H1 (cell line): ENCODE results near the gene ADGRB3. TPM values are rescaled to one million over a fixed set of nuclear protein-coding genes. Genes with fewer than 3 reads are reported as not detected.

ENCODE experiments used
- CTCF ChIA-PET: fragments of 300-600 bp; sonication (Branson Sonifier 250); formaldehyde crosslinking; loops from one replicate; lab custom pipeline; 2021; ENCODE audit not compliant: partially characterized antibody; lab: Charles Lee
- POLR2A ChIA-PET: fragments of 300-600 bp; sonication (Branson Sonifier 250); formaldehyde crosslinking; loops from one replicate; lab custom pipeline; 2021; ENCODE audit warnings: inconsistent platforms; ENCODE audit not compliant: partially characterized antibody; lab: Charles Lee
- DNase-seq, 2 experiments: peaks; one replicate each; pipeline versions ENCODE4 v3.0.0 to v3.0.0-alpha.2; 2010 to 2022; ENCODE audit warnings: low spot score in 2 of 2, low read depth in 1 of 2, mixed read lengths in 1 of 2
- FAIRE-seq: peaks from 2 replicates; lab custom pipeline; 2011; peaks lifted over from hg19 to GRCh38; lab: Jason Lieb, UNC
- H2AFZ ChIP-seq: 2 replicates; pipeline ENCODE4 v1.8.1; 2012; ENCODE audit warnings: low read length, inconsistent platforms
- H2AK5ac ChIP-seq: 2 replicates; pipeline ENCODE4 v1.6.1; 2013; ENCODE audit warnings: low read depth, low read length
- H2BK120ac ChIP-seq: replicated peaks from 2 replicates; pipeline ENCODE3; 2013; ENCODE audit warnings: low read depth, low read length, inconsistent platforms
- H2BK12ac ChIP-seq: 2 replicates; pipeline ENCODE4 v1.6.1; 2013; ENCODE audit warnings: low read depth, low read length
- H2BK15ac ChIP-seq: 2 replicates; pipeline ENCODE4 v1.6.1; 2013; ENCODE audit warnings: low read length
- H2BK20ac ChIP-seq: 2 replicates; pipeline ENCODE4 v1.6.1; 2013; ENCODE audit warnings: low read length
- H2BK5ac ChIP-seq: 2 replicates; pipeline ENCODE4 v1.6.1; 2013; ENCODE audit warnings: low read depth, low read length
- H3K14ac ChIP-seq: 2 replicates; pipeline ENCODE4 v1.6.1; 2013; ENCODE audit warnings: inconsistent platforms; ENCODE audit not compliant: insufficient read length
- H3K18ac ChIP-seq: 2 replicates; pipeline ENCODE4 v1.6.1; 2013; ENCODE audit warnings: low read length; ENCODE audit errors: extremely low read depth
- H3K23ac ChIP-seq: 2 replicates; pipeline ENCODE4 v1.6.1; 2013; ENCODE audit warnings: inconsistent platforms; ENCODE audit not compliant: insufficient read length
- H3K23me2 ChIP-seq: 2 replicates; pipeline ENCODE4 v1.6.1; 2013; ENCODE audit warnings: low read depth, low read length
- H3K27ac ChIP-seq: 2 replicates; pipeline ENCODE4 v1.6.1; 2011; ENCODE audit warnings: low read depth, low read length, inconsistent platforms
- H3K27me3 ChIP-seq, 4 experiments: replicated peaks in 1 of 4; 1 replicate in 1 of 4; 2 replicates in 3 of 4; pipeline versions ENCODE4 v1.6.1 to v1.8.1; 2011 to 2013; ENCODE audit warnings: low read length in 3 of 4, mild to moderate bottlenecking in 3 of 4, inconsistent platforms in 2 of 4, mixed read lengths in 2 of 4, moderate library complexity in 1 of 4; ENCODE audit not compliant: control insufficient read depth in 3 of 4, insufficient read depth in 3 of 4; ENCODE audit errors: extremely low read depth in 1 of 4
- H3K36me3 ChIP-seq, 4 experiments: 2 replicates each; pipeline versions ENCODE4 v1.6.1 to v1.8.1; 2011 to 2013; ENCODE audit warnings: mild to moderate bottlenecking in 4 of 4, low read length in 3 of 4, moderate library complexity in 2 of 4, control low read depth in 1 of 4, inconsistent platforms in 1 of 4; ENCODE audit not compliant: insufficient read depth in 4 of 4, control insufficient read depth in 2 of 4
- H3K4ac ChIP-seq: replicated peaks from 2 replicates; pipeline ENCODE3; 2013; ENCODE audit warnings: low read length, low read depth, mixed read lengths, inconsistent platforms; ENCODE audit not compliant: insufficient read length
- H3K4me1 ChIP-seq, 4 experiments: replicated peaks in 1 of 4; 1 replicate in 1 of 4; 2 replicates in 3 of 4; pipeline versions ENCODE4 v1.6.1 to v1.8.1; 2011 to 2013; ENCODE audit warnings: low read length in 3 of 4, inconsistent platforms in 2 of 4, mixed read lengths in 1 of 4; ENCODE audit not compliant: insufficient read depth in 4 of 4, control insufficient read depth in 3 of 4
- H3K4me2 ChIP-seq, 2 experiments: 2 replicates each; pipeline versions ENCODE4 v1.6.1 to v1.8.1; 2011 to 2013; ENCODE audit warnings: low read depth in 2 of 2, low read length in 2 of 2, control low read depth in 1 of 2, inconsistent platforms in 1 of 2, mild to moderate bottlenecking in 1 of 2; ENCODE audit not compliant: insufficient read depth in 1 of 2
- H3K4me3 ChIP-seq, 4 experiments: fragments of 200-600, 300-600 bp in 1 of 4; sonication (generic), shearing (Covaris generic), sonication (Bioruptor Twin) in 1 of 4; 2 replicates each; pipeline versions ENCODE4 v1.5.1 to v1.8.1; 2011 to 2016; ENCODE audit warnings: low read length in 4 of 4, low read depth in 3 of 4, control low read depth in 2 of 4, inconsistent platforms in 2 of 4, mild to moderate bottlenecking in 2 of 4, mixed read lengths in 1 of 4, moderate library complexity in 1 of 4; ENCODE audit not compliant: insufficient read depth in 2 of 4; ENCODE audit errors: extremely low read depth in 1 of 4
- H3K56ac ChIP-seq: replicated peaks from 2 replicates; pipeline ENCODE3; 2013; ENCODE audit warnings: low read depth, mild to moderate bottlenecking, mixed read lengths, low read length, inconsistent platforms; ENCODE audit not compliant: insufficient read length
- H3K79me1 ChIP-seq: 2 replicates; pipeline ENCODE4 v1.6.1; 2013; ENCODE audit warnings: low read depth, low read length, control low read depth
- H3K79me2 ChIP-seq, 2 experiments: 2 replicates each; pipeline versions ENCODE4 v1.6.1 to v1.8.1; 2012 to 2013; ENCODE audit warnings: low read length in 2 of 2, mild to moderate bottlenecking in 2 of 2, inconsistent platforms in 1 of 2; ENCODE audit not compliant: insufficient read depth in 2 of 2, control insufficient read depth in 1 of 2
- H3K9ac ChIP-seq, 4 experiments: replicated peaks in 1 of 4; 1 replicate in 1 of 4; 2 replicates in 3 of 4; pipeline versions ENCODE4 v1.6.1 to v1.8.1; 2011 to 2013; ENCODE audit warnings: low read depth in 3 of 4, low read length in 3 of 4, control low read depth in 2 of 4, mild to moderate bottlenecking in 2 of 4, moderate library complexity in 2 of 4, inconsistent platforms in 1 of 4; ENCODE audit errors: extremely low read depth in 1 of 4
- H3K9me3 ChIP-seq, 2 experiments: 2 replicates each; pipeline versions ENCODE4 v1.6.1 to v1.8.1; 2012 to 2013; ENCODE audit warnings: mild to moderate bottlenecking in 2 of 2, moderate library complexity in 2 of 2, control low read depth in 1 of 2, inconsistent platforms in 1 of 2, low read depth in 1 of 2, low read length in 1 of 2, mixed read lengths in 1 of 2; ENCODE audit not compliant: insufficient read depth in 2 of 2
- H4K20me1 ChIP-seq, 2 experiments: replicated peaks in 1 of 2; 2 replicates each; pipeline versions ENCODE3 to v1.8.1; 2011 to 2013; ENCODE audit warnings: inconsistent platforms in 2 of 2, low read length in 2 of 2, mild to moderate bottlenecking in 1 of 2; ENCODE audit not compliant: insufficient read depth in 2 of 2, control insufficient read depth in 1 of 2
- H4K5ac ChIP-seq: 2 replicates; pipeline ENCODE4 v1.6.1; 2013; ENCODE audit warnings: low read length, low read depth, mixed read lengths, inconsistent platforms; ENCODE audit not compliant: insufficient read length
- H4K8ac ChIP-seq: 2 replicates; pipeline ENCODE4 v1.8.0; 2013; ENCODE audit warnings: mild to moderate bottlenecking, moderate library complexity, low read length, inconsistent platforms; ENCODE audit not compliant: insufficient read depth; ENCODE audit errors: extremely low read depth
- H4K91ac ChIP-seq: replicated peaks from 2 replicates; pipeline ENCODE3; 2013; ENCODE audit warnings: low read length, mixed read lengths, inconsistent platforms; ENCODE audit not compliant: insufficient read length
- ASH2L ChIP-seq: fragments of 200-600, 300-600 bp; sonication (generic); IDR thresholded peaks from one replicate; pipeline ENCODE4 v1.7.1; 2017; ENCODE audit warnings: low read length
- BCL11A ChIP-seq, 2 experiments: IDR thresholded peaks; one replicate each; pipeline ENCODE4 v1.6.1; 2011; ENCODE audit warnings: low read depth in 2 of 2, low read length in 2 of 2, mild to moderate bottlenecking in 2 of 2
- BRCA1 ChIP-seq: IDR thresholded peaks from 2 replicates; pipeline ENCODE4 v1.6.1; 2012; ENCODE audit warnings: low read depth, low read length, improper control_type of control experiment
- CREB1 ChIP-seq: IDR thresholded peaks from 2 replicates; pipeline ENCODE4 v1.6.1; 2012; ENCODE audit warnings: inconsistent platforms
- GABPA ChIP-seq: IDR thresholded peaks from 2 replicates; pipeline ENCODE4 v1.6.1; 2011; ENCODE audit warnings: mild to moderate bottlenecking, low read length, moderate library complexity, borderline replicate concordance; ENCODE audit not compliant: insufficient read depth
- HDAC2 ChIP-seq, 2 experiments: fragments of 300-600 bp in 1 of 2; sonication (generic) in 1 of 2; IDR thresholded peaks; 2 replicates each; pipeline ENCODE4 v1.6.1; 2011 to 2012; ENCODE audit warnings: low read depth in 2 of 2, low read length in 2 of 2, mild to moderate bottlenecking in 2 of 2, moderate library complexity in 2 of 2, borderline replicate concordance in 1 of 2, inconsistent platforms in 1 of 2
- KDM5A ChIP-seq: fragments of 200-600 bp; IDR thresholded peaks from 2 replicates; pipeline ENCODE4 v1.7.1; 2012; ENCODE audit warnings: mild to moderate bottlenecking, low read length, inconsistent platforms, mixed read lengths
- MAX ChIP-seq: IDR thresholded peaks from 2 replicates; pipeline ENCODE4 v1.6.1; 2012; ENCODE audit warnings: inconsistent platforms
- SIN3A ChIP-seq, 2 experiments: IDR thresholded peaks in 1 of 2; conservative IDR thresholded peaks in 1 of 2; 2 replicates each; pipeline ENCODE4 v1.6.1; 2011 to 2012; ENCODE audit warnings: low read length in 2 of 2, improper control_type of control experiment in 1 of 2, low read depth in 1 of 2, mild to moderate bottlenecking in 1 of 2
- TAF7 ChIP-seq: optimal IDR thresholded peaks from 2 replicates; pipeline ENCODE3; 2011; ENCODE audit warnings: low read depth, mild to moderate bottlenecking, inconsistent platforms, low read length, moderate library complexity, borderline replicate concordance
- WGBS, 2 experiments: shearing (Covaris generic) in 1 of 2; methylation state at CpG; one replicate each; pipeline versions ENCODE4 v1.1.6 to v1.1.7; 2013 to 2015; ENCODE audit warnings: low lambda C conversion rate in 2 of 2, mixed read lengths in 2 of 2, inconsistent platforms in 1 of 2, low coverage in 1 of 2, missing lambda C conversion rate in 1 of 2; ENCODE audit not compliant: insufficient replicate concordance in 2 of 2, insufficient coverage in 1 of 2, insufficient read length in 1 of 2; ENCODE audit errors: extremely low coverage in 1 of 2, missing lambda C conversion rate in 1 of 2; 5-methylcytosine and 5-hydroxymethylcytosine counted together
- polyA plus RNA-seq, 7 experiments: library from polyadenylated mRNA; depleted of rRNA in 3 of 7; stranded (reverse) in 5 of 7; unstranded in 2 of 7; fragments of >200 nt in 5 of 7; fragments of 200-250 nt in 2 of 7; gene quantifications; 1 replicate in 5 of 7; 2 replicates in 1 of 7; 4 replicates in 1 of 7; pipeline versions ENCODE4 v1.2.1 to v1.2.3, GENCODE V29; 2011 to 2013; ENCODE audit warnings: missing spikeins in 2 of 7, mixed read lengths in 2 of 7
- total RNA-seq: library from RNA; stranded (reverse); fragmentation: NEBNext Ultra II Directional; extraction: Animal tissue kit (Norgen Biotek cat#: 25700); gene quantifications from 2 replicates; pipeline ENCODE4 v1.2.1, GENCODE V29; 2021

Gene ADGRB3
- total and polyA plus RNA-seq, 2 of the 8 experiments (the other 6 are each of a cell fraction or from before 2014, with no cell fraction given): 0.35 to 1.2 TPM

- Histone ChIP-seq H3K4me1 (no peaks in the 10 kb centered on the region), H3K4me3 (no peak overlapping the region), H3K23ac (no peak overlapping the region), H4K91ac (no peak overlapping the region), H3K4ac (no peak overlapping the region), H3K36me3 (no peaks in the 10 kb centered on the region), H3K79me2 (no peaks in the 10 kb centered on the region), H4K20me1 (no peaks in the 10 kb centered on the region), H2AK5ac (no peak overlapping the region), H3K56ac (no peak overlapping the region), H2BK20ac (no peak overlapping the region), H3K27me3 (no peaks in the 10 kb centered on the region), H2BK12ac (no peak overlapping the region), H4K8ac (no peak overlapping the region), H3K23me2 (no peaks in the 10 kb centered on the region; the same call in 1 of the 2 replicates), H2BK120ac (no peak overlapping the region), H3K9ac (no peak overlapping the region), H3K9me3 (no peaks in the 10 kb centered on the region), H3K18ac (no peak overlapping the region), H3K14ac (no peak overlapping the region), H2BK5ac (no peak overlapping the region), H3K79me1 (no peaks in the 10 kb centered on the region), H2BK15ac (no peak overlapping the region), H4K5ac (no peak overlapping the region), H3K4me2 (no peak overlapping the region), H3K27ac (no peak overlapping the region), H2AFZ (no peak overlapping the region)
- DNase-seq (no peak), FAIRE-seq (no peak)
- TF ChIP-seq GABPA (no peak), BCL11A (IDR thresholded peaks at IDR 0.05; ENCODE audit: low read depth in 2 of 2, low read length in 2 of 2) (no peak), HDAC2 (IDR thresholded peaks at IDR 0.05; ENCODE audit: borderline replicate concordance in 1 of 2, low read depth in 2 of 2, low read length in 2 of 2) (no peak), BRCA1 (no peak), TAF7 (no peak), ASH2L (no peak), CREB1 (no peak), MAX (no peak), KDM5A (no peak), SIN3A (conservative IDR thresholded peaks at IDR 0.05 in 1 of 2, IDR thresholded peaks at IDR 0.05 in 1 of 2; ENCODE audit: low read depth in 1 of 2, low read length in 2 of 2) (no peak)
- 88% methylated on average over 1 of the region's 1 CpG; no CpG with 5 or more reads in 1 of the 2 experiments for WGBS, 2 experiments
- ChIA-PET CTCF (no interaction called here), POLR2A (no interaction called here)
Observed at GRCh38 chr6:68757821-68758220, 122.7 kb downstream of the ADGRB3 start.
